GM19240 (cell line): ENCODE results near the gene NAA35.
"Not testable (repeated sequence)": the region's sequence is repeated elsewhere in the genome, so short reads cannot be mapped to it uniquely, and the experiment has no call there.

Source experiments
- DNase-seq: peaks from one replicate; pipeline ENCODE4 v3.0.0; 2011; ENCODE audit warnings: low spot score; ENCODE audit not compliant: insufficient read length

Gene NAA35

GRCh38 chr9:85943757-85944430 lies 2.9 kb downstream of the NAA35 start:
- no peak for DNase-seq

DNA sequence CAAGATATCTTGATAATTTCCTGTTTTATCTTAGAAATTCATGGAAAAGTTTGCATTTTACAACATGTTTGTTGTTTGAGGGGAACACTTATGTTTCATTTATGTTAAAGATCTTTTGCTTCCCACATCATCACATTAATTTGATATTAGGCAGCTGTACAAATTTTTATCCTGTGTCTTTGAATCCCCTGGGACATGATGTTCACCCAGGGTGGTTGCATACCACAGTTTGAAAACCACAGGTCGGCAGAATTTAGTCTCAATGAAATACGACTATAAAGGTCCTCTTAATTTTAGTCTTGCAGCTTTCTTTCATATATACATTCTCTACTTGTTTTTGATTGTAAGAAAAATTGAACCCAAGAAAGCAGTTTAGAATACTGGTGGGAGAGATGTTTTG lies 3.7 kb downstream of the NAA35 start:
- no peak for DNase-seq

DNA sequence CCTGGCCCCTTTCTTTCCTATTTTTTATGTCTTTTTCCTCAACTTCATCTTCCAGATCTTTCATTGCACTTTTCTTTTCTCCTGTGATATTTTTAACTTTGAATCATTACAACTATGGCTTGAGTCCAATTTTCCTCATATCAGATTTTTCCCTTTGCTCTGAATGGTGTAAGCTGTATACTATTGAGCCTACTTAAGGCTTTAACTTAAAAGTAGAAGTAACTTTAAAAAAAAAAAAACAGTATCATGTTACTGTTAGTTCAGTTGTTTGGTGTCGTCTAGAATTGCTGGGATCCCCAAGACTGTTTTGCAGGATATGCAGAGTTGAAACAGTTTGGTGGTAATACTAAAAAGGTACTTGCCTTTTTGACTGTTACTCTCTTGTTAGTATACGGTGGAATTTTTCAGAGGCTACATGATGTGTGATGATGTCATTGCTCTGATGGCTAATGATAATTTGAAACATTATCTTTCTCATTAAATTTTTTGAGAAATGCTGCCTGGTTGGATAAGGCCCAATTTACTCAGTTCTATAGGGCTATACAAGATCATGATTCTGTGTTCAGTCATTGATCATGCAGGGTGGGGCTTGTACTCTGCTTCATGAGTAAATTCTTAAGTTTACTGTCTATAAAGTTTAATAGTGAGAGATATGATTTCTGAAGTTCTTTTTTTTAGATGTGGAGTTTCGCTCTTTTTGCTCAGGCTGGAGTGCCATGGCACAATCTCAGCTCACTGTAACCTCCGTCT lies 8.8 kb downstream of the NAA35 start:
- DNase-seq = no peak

DNA sequence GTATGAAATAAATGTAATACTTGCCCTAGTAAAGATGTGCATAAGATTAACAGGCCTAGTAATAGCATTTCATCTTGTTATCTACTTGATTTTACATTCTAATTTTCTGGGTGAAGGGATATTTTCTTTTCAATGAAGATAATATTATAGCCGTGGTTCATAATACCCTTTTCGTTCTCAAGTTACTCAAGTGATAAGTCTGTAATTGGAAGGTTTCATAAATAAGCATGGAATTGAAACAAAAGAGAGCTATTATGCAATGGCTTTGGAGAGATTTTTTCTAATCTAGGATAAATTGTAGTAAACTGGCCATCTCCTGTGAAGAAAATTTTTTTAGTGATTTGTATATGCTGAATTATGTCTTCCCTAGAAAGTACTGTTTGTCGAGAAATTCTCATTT lies 19.0 kb downstream of the NAA35 start:
- no peak for DNase-seq

DNA sequence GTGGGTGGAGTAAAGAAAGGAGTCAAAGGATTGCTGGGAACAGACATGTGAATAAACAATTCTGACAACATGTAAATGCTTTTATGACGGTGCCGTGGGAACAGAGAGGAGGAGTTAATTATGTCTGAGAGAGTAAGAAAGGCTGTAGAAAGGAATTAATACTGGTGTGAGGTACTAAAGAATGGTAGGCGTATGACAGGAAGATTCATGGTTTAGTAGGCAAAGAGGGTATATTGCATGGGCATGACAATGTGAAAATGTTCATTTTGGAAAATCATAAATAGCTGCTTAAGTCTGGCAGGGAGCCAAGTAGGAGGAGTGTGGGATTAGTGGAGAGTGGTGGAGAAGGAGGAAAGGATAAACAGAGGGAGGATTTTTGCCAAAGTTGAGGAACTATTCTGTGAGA lies 19.7 kb downstream of the NAA35 start:
- no peak for DNase-seq

GRCh38 chr9:85964526-85964925 lies 23.6 kb downstream of the NAA35 start:
- DNase-seq = no peak

DNA sequence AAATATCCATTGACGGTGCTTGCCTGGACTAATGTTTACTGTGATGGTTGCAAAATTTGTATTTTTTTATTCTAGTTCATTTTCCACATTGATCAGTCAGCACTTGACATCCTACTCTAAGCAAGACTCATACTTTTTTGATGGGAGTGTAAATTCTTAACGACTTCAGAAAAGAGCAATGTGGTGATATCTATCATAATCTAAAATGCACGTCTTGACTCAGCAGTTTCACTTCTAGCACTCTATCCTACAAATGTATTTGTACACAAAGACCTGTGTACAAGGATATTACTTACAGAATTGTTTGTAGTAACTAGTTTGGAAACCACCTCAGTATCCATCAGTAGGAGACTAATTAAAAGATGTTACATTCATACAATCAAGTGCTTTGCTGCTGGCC lies 24.0 kb downstream of the NAA35 start:
- DNase-seq = no peak

DNA sequence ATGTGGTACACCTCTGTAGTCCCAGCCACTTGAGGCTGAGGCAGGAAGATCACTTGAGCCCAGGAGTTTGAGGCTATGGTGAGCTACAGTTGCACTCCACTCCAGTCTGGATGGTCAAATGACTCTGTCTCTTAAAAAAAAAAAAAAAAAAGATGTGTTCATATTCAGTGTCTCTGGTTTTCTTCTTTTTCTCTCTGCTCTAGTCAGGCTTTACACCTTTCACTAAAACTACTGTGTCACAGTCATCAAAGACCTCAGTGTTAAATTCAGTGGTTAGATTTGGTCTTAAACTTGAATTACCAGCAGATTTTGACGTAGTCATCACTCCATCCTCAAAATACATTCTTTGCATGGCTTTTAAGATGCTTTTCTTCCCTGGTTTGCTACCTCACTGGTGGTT lies 28.8 kb downstream of the NAA35 start:
- DNase-seq = no peak

- no peak for DNase-seq
These were observed 30.8 kb downstream of the NAA35 start for GRCh38 chr9:85971731-85972130.

- DNase-seq = no peak
These were observed 32.3 kb downstream of the NAA35 start for GRCh38 chr9:85973238-85973637.

DNA sequence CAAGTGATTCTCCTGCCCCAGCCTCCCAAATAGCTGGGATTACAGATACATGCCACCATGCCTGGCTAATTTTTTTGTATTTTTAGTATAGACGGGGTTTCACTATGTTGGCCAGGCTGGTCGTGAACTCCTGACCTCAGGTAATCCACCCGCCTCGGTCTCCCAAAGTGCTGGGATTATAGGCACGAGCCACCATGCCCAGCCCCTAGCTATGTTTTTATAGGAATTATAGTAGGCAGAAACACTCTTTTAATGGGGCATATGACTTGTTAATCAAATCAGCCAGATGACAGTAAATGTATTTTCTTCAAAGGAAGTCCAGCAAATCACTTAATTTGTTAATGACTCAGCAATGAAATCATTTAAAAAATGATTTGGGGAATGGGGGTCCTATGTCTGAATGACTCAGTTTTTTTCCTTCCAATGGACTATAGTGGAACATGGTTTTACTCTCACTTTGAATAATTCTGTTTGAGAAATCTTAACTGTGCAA lies 33.2 kb downstream of the NAA35 start:
- not testable (repeated sequence) for DNase-seq

DNA sequence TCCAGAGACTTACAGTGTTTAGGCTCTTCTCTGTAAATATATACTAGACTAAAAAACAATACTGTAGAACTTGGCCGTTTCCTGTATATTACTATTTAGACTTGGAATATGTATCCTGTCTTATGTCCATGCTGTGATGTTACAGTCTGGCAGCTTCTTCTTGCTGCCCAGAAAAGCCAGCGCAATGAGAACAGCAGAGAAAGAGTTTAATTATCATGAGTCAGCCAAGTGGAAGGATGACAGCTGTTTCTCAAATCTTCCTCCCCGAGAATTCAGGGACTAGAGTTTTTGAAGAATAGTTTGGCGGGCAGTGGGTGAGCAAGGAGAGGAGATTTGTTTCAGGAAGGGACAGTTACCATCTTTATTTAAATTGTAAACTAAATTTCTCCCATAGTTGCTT lies 37.5 kb downstream of the NAA35 start:
- DNase-seq = no peak

GRCh38 chr9:85981369-85981768 lies 40.4 kb downstream of the NAA35 start:
- no peak for DNase-seq

GRCh38 chr9:85984457-85984856 lies 43.5 kb downstream of the NAA35 start:
- DNase-seq = no peak

GRCh38 chr9:85987236-85987635 lies 46.3 kb downstream of the NAA35 start:
- no peak for DNase-seq

DNA sequence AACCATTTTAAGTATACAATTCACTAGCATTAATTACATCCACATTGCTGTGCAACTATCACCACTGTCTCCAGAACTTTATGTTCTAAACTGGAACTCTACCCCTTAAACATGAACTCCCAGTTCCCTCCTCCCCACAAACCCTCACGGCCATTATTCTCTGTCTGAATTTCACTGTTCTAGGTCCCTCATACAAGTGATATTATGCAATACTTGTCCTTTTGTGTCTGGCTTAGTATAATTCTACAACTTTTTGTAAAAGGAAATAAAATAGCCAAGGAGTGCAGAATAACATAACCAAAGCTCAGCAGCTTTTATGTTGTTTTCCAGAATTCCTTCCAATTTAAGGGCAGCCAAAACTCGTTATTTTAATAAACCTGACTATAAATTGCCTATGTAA lies 53.2 kb downstream of the NAA35 start:
- DNase-seq = no peak

DNA sequence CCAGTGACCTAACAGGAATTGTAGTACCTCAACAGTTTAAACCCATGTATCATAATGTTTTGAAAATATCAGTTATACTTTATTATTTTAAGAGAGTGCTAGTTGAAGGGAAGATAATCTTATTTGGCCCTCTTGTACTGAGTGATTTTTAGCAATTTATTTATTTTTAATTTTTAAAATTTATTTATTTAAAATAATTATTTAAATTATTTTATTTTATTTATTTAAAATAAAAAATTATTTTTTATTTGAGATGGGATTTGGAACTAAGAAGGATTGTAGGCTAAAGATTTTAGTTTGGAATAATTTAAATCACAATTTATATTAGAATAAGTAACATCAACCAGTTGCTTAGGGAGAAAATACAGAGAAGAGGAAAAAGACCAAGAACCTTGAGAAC lies 54.2 kb downstream of the NAA35 start:
- DNase-seq = no peak

- DNase-seq = no peak
These were observed 54.7 kb downstream of the NAA35 start for GRCh38 chr9:85995599-85995998.

DNA sequence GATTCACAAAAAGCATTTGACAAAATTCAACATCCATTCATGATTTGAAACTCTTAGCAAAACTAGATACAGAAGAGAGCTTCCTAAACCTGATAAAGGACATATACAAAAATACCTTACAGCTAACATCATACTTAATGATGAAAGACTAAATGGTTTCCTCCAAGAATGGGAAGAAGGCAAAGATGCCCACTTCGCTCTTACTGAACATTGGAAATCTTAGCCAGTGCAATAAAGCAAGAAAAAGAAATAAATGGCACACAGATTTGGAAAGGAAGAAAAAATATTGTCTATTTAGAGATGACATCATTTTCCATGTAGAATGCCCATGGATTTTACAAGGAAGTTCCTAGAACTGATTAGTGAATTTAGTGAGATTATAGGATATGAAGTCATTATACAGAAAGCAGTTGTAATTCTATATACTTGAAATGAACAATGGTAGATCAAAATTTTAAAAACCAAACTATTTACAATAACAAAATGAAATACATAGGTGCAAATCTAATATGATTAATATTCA lies 64.4 kb downstream of the NAA35 start:
- DNase-seq = no peak

- no peak for DNase-seq
These were observed 68.2 kb downstream of the NAA35 start for GRCh38 chr9:86009133-86009532.

GRCh38 chr9:86020731-86021130 lies 79.8 kb downstream of the NAA35 start:
- DNase-seq = no peak

DNA sequence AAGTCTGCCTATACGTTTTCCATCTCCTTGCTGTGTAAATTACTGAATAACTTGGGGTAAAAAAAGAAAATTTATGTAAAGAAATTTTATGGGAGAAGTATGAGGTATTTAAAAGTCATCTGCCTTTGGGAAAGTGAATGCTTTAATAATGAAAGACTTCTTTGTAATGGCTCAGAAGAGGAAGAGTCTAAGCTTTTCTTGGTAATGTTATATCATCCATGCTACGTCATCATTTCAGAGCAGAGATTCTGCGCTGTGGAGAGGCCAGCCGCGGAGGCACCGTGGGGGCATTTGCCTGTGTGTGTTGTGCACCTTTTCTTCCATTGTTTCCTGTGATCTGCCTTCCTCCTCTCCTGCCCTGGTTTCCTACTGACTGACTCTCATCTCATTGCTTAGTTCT lies 80.2 kb downstream of the NAA35 start:
- no peak for DNase-seq
